IgD-negative memory B cell (primary cell): ENCODE data around the gene ESRP2. TPM values are rescaled to one million over a fixed set of nuclear protein-coding genes. Genes with fewer than 3 reads are reported as not detected.

Source experiments
- H3K27ac Mint-ChIP-seq, 3 donors: one replicate each; pipeline ENCODE4 v1.8.0; 2020 to 2022; ENCODE audit warnings: mild to moderate bottlenecking in 3 of 3, mixed read lengths in 3 of 3, moderate library complexity in 1 of 3
- H3K27me3 Mint-ChIP-seq: one replicate; pipeline ENCODE4 v1.8.0; 2021; ENCODE audit warnings: mixed read lengths
- H3K36me3 Mint-ChIP-seq: one replicate; pipeline ENCODE4 v1.8.0; 2020; ENCODE audit warnings: mild to moderate bottlenecking, mixed read lengths
- H3K4me1 Mint-ChIP-seq, 3 donors: one replicate each; pipeline ENCODE4 v1.8.0; 2020 to 2022; ENCODE audit warnings: mixed read lengths in 3 of 3, mild to moderate bottlenecking in 1 of 3
- H3K4me3 Mint-ChIP-seq, 4 donors: one replicate each; pipeline ENCODE4 v1.8.0; 2020 to 2022; ENCODE audit warnings: mild to moderate bottlenecking in 4 of 4, mixed read lengths in 4 of 4, moderate library complexity in 3 of 4
- H3K9me3 Mint-ChIP-seq, 3 donors: one replicate each; pipeline ENCODE4 v1.8.0; 2020 to 2021; ENCODE audit warnings: mixed read lengths in 3 of 3, mild to moderate bottlenecking in 1 of 3
- polyA plus RNA-seq: library from polyadenylated mRNA; unstranded; fragments of 300-500 nt; fragmentation: Illumina TruSeq; gene quantifications from one replicate; pipeline ENCODE4 v1.2.3, GENCODE V29; 2021

ESRP2 gene
- polyA plus RNA-seq, 1 donor from 2014 or later, result 0.48 TPM

- peak overlapping the region; percentile 88 to 98 (median 94) for H3K4me3 Mint-ChIP-seq
- peaks cover 20 to 27% (median 23%) of the 10 kb centered on the region in 3 donors for H3K4me1 Mint-ChIP-seq
- peak overlapping the region; percentile 30 to 87 (median 50) for H3K27ac Mint-ChIP-seq
- H3K27me3 Mint-ChIP-seq, result peaks cover 1% of the 10 kb centered on the region
- peaks cover 2% of the 10 kb centered on the region for H3K36me3 Mint-ChIP-seq
- H3K9me3 Mint-ChIP-seq, result no peaks in the 10 kb centered on the region
These were observed 354 bp upstream of the ESRP2 start for GRCh38 chr16:68236137-68236825.

- H3K9me3 Mint-ChIP-seq, result no peaks in the 10 kb centered on the region
- peak overlapping the region in 1 of 3 donors; percentile 84 for H3K27ac Mint-ChIP-seq
- peak overlapping the region; percentile 8 to 89 (median 74) for H3K4me3 Mint-ChIP-seq
These were observed 630 bp downstream of the ESRP2 start for GRCh38 chr16:68235108-68235886.

GRCh38 chr16:68234188-68235107 is 1.5 kb downstream of the ESRP2 start:
- H3K27ac Mint-ChIP-seq, result peak overlapping the region in 2 of 3 donors; percentile 80 to 84
- H3K4me3 Mint-ChIP-seq, result peak overlapping the region; percentile 23 to 91 (median 74)

More at GRCh38 chr16:68235108-68235886, 630 bp downstream of the ESRP2 start:
- H3K4me1 Mint-ChIP-seq, result peaks cover 20 to 27% (median 23%) of the 10 kb centered on the region in 3 donors
- peaks cover 1% of the 10 kb centered on the region for H3K27me3 Mint-ChIP-seq
- H3K36me3 Mint-ChIP-seq, result peaks cover 2% of the 10 kb centered on the region

GRCh38 chr16:68233835-68234187 is 2.1 kb downstream of the ESRP2 start:
- peak overlapping the region in 2 of 3 donors; percentile 3 to 59 for H3K27ac Mint-ChIP-seq
- peaks cover 19 to 34% (median 25%) of the 10 kb centered on the region in 3 donors for H3K4me1 Mint-ChIP-seq
- H3K36me3 Mint-ChIP-seq, result peaks cover 2% of the 10 kb centered on the region
- H3K4me3 Mint-ChIP-seq, result peak overlapping the region in 1 of 4 donors; percentile 2
- peaks cover 1% of the 10 kb centered on the region for H3K27me3 Mint-ChIP-seq
- no peaks in the 10 kb centered on the region for H3K9me3 Mint-ChIP-seq

More at GRCh38 chr16:68234188-68235107, 1.5 kb downstream of the ESRP2 start:
- Mint-ChIP-seq H3K27me3 (peaks cover 1% of the 10 kb centered on the region), H3K36me3 (peaks cover 2% of the 10 kb centered on the region), H3K9me3 (no peaks in the 10 kb centered on the region), H3K4me1 (peaks cover 20 to 29% (median 22%) of the 10 kb centered on the region in 3 donors)

- Mint-ChIP-seq H3K36me3 (peaks cover 2% of the 10 kb centered on the region), H3K27me3 (peaks cover 1% of the 10 kb centered on the region), H3K27ac (peak overlapping the region in 2 of 3 donors; percentile 3 to 21), H3K4me3 (peak overlapping the region in 1 of 4 donors; percentile 2), H3K9me3 (no peaks in the 10 kb centered on the region), H3K4me1 (peaks cover 17 to 35% (median 23%) of the 10 kb centered on the region in 3 donors)
These were observed 2.7 kb downstream of the ESRP2 start for GRCh38 chr16:68233085-68233834.

- no peaks in the 10 kb centered on the region for H3K36me3 Mint-ChIP-seq
- H3K27me3 Mint-ChIP-seq, result peaks cover 1% of the 10 kb centered on the region
- peak overlapping the region in 2 of 4 donors; percentile 39 to 40 for H3K4me3 Mint-ChIP-seq
- no peak overlapping the region for H3K27ac Mint-ChIP-seq
- H3K9me3 Mint-ChIP-seq, result no peaks in the 10 kb centered on the region
- H3K4me1 Mint-ChIP-seq, result peaks cover 15 to 38% (median 26%) of the 10 kb centered on the region in 3 donors
These were observed 3.6 kb downstream of the ESRP2 start for GRCh38 chr16:68232335-68232734.

- peaks cover 1% of the 10 kb centered on the region for H3K27me3 Mint-ChIP-seq
- peak overlapping the region; percentile 14 to 75 (median 25) for H3K27ac Mint-ChIP-seq
- H3K36me3 Mint-ChIP-seq, result no peaks in the 10 kb centered on the region
- H3K4me3 Mint-ChIP-seq, result no peak overlapping the region
- no peaks in the 10 kb centered on the region for H3K9me3 Mint-ChIP-seq
- peaks cover 15 to 36% (median 28%) of the 10 kb centered on the region in 3 donors for H3K4me1 Mint-ChIP-seq
These were observed 4.4 kb downstream of the ESRP2 start for GRCh38 chr16:68231384-68232136.

GRCh38 chr16:68230956-68231355 is 5.0 kb downstream of the ESRP2 start:
- Mint-ChIP-seq H3K36me3 (no peaks in the 10 kb centered on the region), H3K27me3 (no peaks in the 10 kb centered on the region), H3K9me3 (no peaks in the 10 kb centered on the region), H3K4me3 (no peak overlapping the region), H3K27ac (peak overlapping the region in 2 of 3 donors; percentile 25 to 75), H3K4me1 (peaks cover 14 to 33% (median 26%) of the 10 kb centered on the region in 3 donors)

- Mint-ChIP-seq H3K4me1 (peaks cover 14 to 40% (median 28%) of the 10 kb centered on the region in 3 donors), H3K27ac (no peak overlapping the region), H3K27me3 (no peaks in the 10 kb centered on the region), H3K9me3 (no peaks in the 10 kb centered on the region), H3K36me3 (no peaks in the 10 kb centered on the region), H3K4me3 (no peak overlapping the region)
These were observed 5.8 kb downstream of the ESRP2 start for GRCh38 chr16:68230176-68230571.

- H3K4me3 Mint-ChIP-seq, result peak overlapping the region in 1 of 4 donors; percentile 67
- H3K36me3 Mint-ChIP-seq, result no peaks in the 10 kb centered on the region
- no peaks in the 10 kb centered on the region for H3K9me3 Mint-ChIP-seq
- no peaks in the 10 kb centered on the region for H3K27me3 Mint-ChIP-seq
- H3K4me1 Mint-ChIP-seq, result peaks cover 12 to 36% (median 26%) of the 10 kb centered on the region in 3 donors
- H3K27ac Mint-ChIP-seq, result peak overlapping the region in 2 of 3 donors; percentile 23 to 80
These were observed 6.3 kb downstream of the ESRP2 start for GRCh38 chr16:68229431-68230175.

GRCh38 chr16:68228652-68229051 is 7.3 kb downstream of the ESRP2 start:
- Mint-ChIP-seq H3K36me3 (no peaks in the 10 kb centered on the region), H3K4me3 (no peak overlapping the region), H3K27me3 (no peaks in the 10 kb centered on the region), H3K27ac (peak overlapping the region in 1 of 3 donors; percentile 76), H3K9me3 (no peaks in the 10 kb centered on the region), H3K4me1 (peaks cover 10 to 34% (median 24%) of the 10 kb centered on the region in 3 donors)

- H3K4me1 Mint-ChIP-seq, result peaks cover 5 to 30% (median 24%) of the 10 kb centered on the region in 3 donors
- H3K36me3 Mint-ChIP-seq, result no peaks in the 10 kb centered on the region
- no peaks in the 10 kb centered on the region for H3K27me3 Mint-ChIP-seq
- peak overlapping the region in 1 of 4 donors; percentile 67 for H3K4me3 Mint-ChIP-seq
- peak overlapping the region in 1 of 3 donors; percentile 85 for H3K27ac Mint-ChIP-seq
- no peaks in the 10 kb centered on the region for H3K9me3 Mint-ChIP-seq
These were observed 7.9 kb downstream of the ESRP2 start for GRCh38 chr16:68227850-68228553.
